Neutrophil (primary cell): ENCODE results near the gene SEC14L3.

ENCODE experiments used
- H3K27ac ChIP-seq: fragments of 200-600 bp; sonication (generic); 2 replicates; pipeline ENCODE4 v1.5.1; 2016; ENCODE audit warnings: mild to moderate bottlenecking, moderate library complexity
- H3K27me3 ChIP-seq: fragments of 200-600 bp; sonication (generic); 2 replicates; pipeline ENCODE4 v1.6.0; 2016; ENCODE audit warnings: mild to moderate bottlenecking
- H3K36me3 ChIP-seq: fragments of 200-600 bp; sonication (generic); 2 replicates; pipeline ENCODE4 v1.5.1; 2017
- H3K4me1 ChIP-seq, 2 experiments: fragments of 200-600 bp in 1 of 2; sonication (generic) in 1 of 2; 1 replicate in 1 of 2; 2 replicates in 1 of 2; pipeline versions ENCODE4 v1.5.1 to v1.6.1; 2013 to 2016; ENCODE audit warnings: low read depth in 1 of 2, low read length in 1 of 2, mild to moderate bottlenecking in 1 of 2, moderate library complexity in 1 of 2; ENCODE audit not compliant: control insufficient read depth in 1 of 2, insufficient read depth in 1 of 2
- H3K4me3 ChIP-seq, 2 experiments: fragments of 200-600 bp in 1 of 2; sonication (generic) in 1 of 2; 1 replicate in 1 of 2; 2 replicates in 1 of 2; pipeline ENCODE4 v1.5.1; 2013 to 2016; ENCODE audit warnings: low read depth in 1 of 2, low read length in 1 of 2, mild to moderate bottlenecking in 1 of 2, moderate library complexity in 1 of 2
- H3K9me3 ChIP-seq: fragments of 200-600 bp; sonication (generic); 2 replicates; pipeline ENCODE4 v1.5.1; 2016
- TF ChIP-seq, protein P1 (sequence below): fragments of 200-600 bp; sonication (generic); IDR thresholded peaks from 2 replicates; pipeline ENCODE4 v1.5.1; 2016; ENCODE audit warnings: antibody characterized with exemption

SEC14L3 gene

GRCh38 chr22:30433773-30434172 is 38.0 kb downstream of the SEC14L3 start:
- Histone ChIP-seq H3K36me3 (no peaks in the 10 kb centered on the region), H3K4me1 (peaks cover 3 to 5% of the 10 kb centered on the region in 2 experiments), H3K27me3 (peaks cover 17% of the 10 kb centered on the region), H3K9me3 (peaks cover 3% of the 10 kb centered on the region), H3K4me3 (no peak overlapping the region), H3K27ac (no peak overlapping the region)
- TF ChIP-seq, protein P1, sequence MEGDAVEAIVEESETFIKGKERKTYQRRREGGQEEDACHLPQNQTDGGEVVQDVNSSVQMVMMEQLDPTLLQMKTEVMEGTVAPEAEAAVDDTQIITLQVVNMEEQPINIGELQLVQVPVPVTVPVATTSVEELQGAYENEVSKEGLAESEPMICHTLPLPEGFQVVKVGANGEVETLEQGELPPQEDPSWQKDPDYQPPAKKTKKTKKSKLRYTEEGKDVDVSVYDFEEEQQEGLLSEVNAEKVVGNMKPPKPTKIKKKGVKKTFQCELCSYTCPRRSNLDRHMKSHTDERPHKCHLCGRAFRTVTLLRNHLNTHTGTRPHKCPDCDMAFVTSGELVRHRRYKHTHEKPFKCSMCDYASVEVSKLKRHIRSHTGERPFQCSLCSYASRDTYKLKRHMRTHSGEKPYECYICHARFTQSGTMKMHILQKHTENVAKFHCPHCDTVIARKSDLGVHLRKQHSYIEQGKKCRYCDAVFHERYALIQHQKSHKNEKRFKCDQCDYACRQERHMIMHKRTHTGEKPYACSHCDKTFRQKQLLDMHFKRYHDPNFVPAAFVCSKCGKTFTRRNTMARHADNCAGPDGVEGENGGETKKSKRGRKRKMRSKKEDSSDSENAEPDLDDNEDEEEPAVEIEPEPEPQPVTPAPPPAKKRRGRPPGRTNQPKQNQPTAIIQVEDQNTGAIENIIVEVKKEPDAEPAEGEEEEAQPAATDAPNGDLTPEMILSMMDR, result no peak

DNA sequence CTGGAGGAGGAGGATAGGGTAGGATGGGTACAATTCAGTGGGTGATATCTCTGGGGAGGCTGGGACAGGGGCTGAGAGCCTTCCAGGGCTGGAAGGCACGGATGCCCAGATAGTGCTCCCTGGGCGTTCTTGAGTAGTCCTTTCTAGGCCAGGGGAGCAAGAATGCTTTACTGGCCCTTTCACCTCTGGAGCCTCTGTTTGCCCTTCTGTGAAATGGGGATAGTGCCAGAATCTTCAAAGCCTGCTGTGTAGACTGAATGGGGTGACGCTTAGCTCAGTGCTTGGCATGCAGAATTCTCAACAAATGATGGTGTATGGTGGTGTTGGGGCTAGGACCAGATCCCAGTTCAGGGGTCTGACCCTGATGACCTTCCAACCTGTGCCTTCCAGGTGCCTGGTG is 38.6 kb downstream of the SEC14L3 start:
- Histone ChIP-seq H3K4me1 (peaks cover 3 to 5% of the 10 kb centered on the region in 2 experiments), H3K36me3 (no peaks in the 10 kb centered on the region), H3K9me3 (peaks cover 3% of the 10 kb centered on the region), H3K27me3 (peaks cover 11% of the 10 kb centered on the region), H3K4me3 (no peak overlapping the region), H3K27ac (no peak overlapping the region)
- TF ChIP-seq, protein P1, result no peak

DNA sequence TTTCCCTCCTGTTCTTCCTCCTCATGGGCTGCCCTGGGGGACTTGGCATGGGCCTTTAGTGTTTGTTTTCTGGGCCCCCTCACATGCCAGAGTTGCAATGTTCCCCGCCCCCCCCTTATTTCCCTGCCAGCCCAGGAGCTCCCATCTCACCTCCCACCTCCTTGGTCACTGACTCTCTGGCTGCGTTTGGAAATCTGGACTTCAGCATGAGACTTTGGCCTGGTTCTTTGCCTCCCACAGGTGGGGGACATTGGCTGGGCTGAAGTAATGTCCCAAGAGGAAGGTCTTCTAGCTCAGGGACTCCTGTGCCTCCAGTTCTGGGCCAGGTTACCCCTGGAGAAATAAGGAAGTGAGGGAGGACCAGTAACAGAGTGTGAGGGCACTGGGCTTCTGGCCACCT is 39.3 kb downstream of the SEC14L3 start:
- Histone ChIP-seq H3K4me1 (peaks cover 3 to 5% of the 10 kb centered on the region in 2 experiments), H3K36me3 (no peaks in the 10 kb centered on the region), H3K27ac (no peak overlapping the region), H3K27me3 (peaks cover 4% of the 10 kb centered on the region), H3K9me3 (peaks cover 3% of the 10 kb centered on the region), H3K4me3 (no peak overlapping the region)
- TF ChIP-seq, protein P1, result no peak

- no peaks in the 10 kb centered on the region for H3K36me3 ChIP-seq
- TF ChIP-seq, protein P1, result no peak
- H3K27me3 ChIP-seq, result peaks cover under 1% of the 10 kb centered on the region
- H3K4me1 ChIP-seq, result peaks cover 3 to 5% of the 10 kb centered on the region in 2 experiments
- H3K9me3 ChIP-seq, result peaks cover 3% of the 10 kb centered on the region
- no peak overlapping the region for H3K27ac ChIP-seq
- H3K4me3 ChIP-seq, result no peak overlapping the region
Observed at GRCh38 chr22:30432096-30432495, 39.7 kb downstream of the SEC14L3 start.

- no peaks in the 10 kb centered on the region for H3K27me3 ChIP-seq
- no peak overlapping the region for H3K27ac ChIP-seq
- H3K9me3 ChIP-seq, result peaks cover 3% of the 10 kb centered on the region
- TF ChIP-seq, protein P1, result no peak
- no peaks in the 10 kb centered on the region for H3K36me3 ChIP-seq
- H3K4me3 ChIP-seq, result no peak overlapping the region
- H3K4me1 ChIP-seq, result peaks cover 10 to 12% of the 10 kb centered on the region in 2 experiments
Observed at GRCh38 chr22:30430933-30431332, 40.9 kb downstream of the SEC14L3 start.

GRCh38 chr22:30429887-30430286 is 41.9 kb downstream of the SEC14L3 start:
- Histone ChIP-seq H3K9me3 (no peaks in the 10 kb centered on the region), H3K4me1 (peaks cover 17 to 18% of the 10 kb centered on the region in 2 experiments), H3K27ac (no peak overlapping the region), H3K36me3 (no peaks in the 10 kb centered on the region), H3K4me3 (no peak overlapping the region), H3K27me3 (no peaks in the 10 kb centered on the region)
- TF ChIP-seq, protein P1, result no peak
